ENCODE data around the gene DUSP14.

The DUSP14 gene

DNA sequence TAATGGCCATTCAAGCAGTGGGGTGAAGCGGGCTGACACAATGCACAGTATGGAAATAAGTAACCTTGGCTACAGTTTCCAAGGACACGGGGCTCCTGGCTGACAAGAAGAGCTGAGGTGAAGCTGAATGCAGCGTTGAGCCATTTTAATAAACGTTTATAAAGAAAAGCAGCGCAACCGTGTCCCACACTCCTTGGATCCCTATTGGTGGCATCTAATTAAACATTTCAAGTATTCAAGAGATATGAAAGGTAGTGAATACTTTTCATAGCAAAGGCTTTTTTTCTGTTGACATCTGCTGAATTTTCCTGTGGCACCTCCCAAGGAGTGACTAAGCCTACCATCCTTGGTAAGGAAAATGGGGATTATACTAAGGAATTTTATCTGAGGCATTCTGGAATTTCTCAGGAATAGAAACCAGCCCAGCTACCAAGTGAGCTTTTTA lies 26.5 kb downstream of the DUSP14 start:
- H3K27me3 Mint-ChIP-seq (ENCODE audit: low read depth), result no peaks in the 10 kb centered on the region
- H3K36me3 Mint-ChIP-seq (ENCODE audit: low read depth), result peaks cover 38% of the 10 kb centered on the region
- no peak overlapping the region for H3K4me3 Mint-ChIP-seq
- H3K9me3 Mint-ChIP-seq, result no peaks in the 10 kb centered on the region
- H3K4me1 Mint-ChIP-seq (ENCODE audit: low read depth), result peaks cover 6% of the 10 kb centered on the region
- H3K27ac Mint-ChIP-seq, result no peak overlapping the region
- DNase-seq (ENCODE audit: low spot score), result no peak

DNA sequence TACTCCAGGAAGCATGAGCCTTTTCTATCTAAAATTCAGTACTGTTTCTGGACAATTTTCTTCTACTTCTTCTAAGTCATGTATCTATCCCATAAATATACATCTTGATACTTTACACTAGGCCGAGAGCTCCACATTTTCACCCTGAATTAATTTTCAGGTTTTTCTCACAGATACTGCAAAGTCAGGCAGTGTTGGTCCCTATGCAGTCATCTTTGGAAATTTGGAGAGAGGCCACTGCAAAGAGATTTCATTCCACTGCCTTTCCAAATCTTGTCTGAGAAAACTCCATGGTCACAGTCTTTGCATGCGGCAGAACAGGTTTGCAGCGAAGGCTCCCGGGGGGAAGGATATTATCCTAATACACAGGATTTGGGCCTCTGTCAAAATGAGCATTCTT lies 28.2 kb downstream of the DUSP14 start:
- Mint-ChIP-seq H3K9me3 (no peaks in the 10 kb centered on the region), H3K4me3 (no peak overlapping the region), H3K27ac (no peak overlapping the region), H3K4me1 (ENCODE audit: low read depth) (peaks cover 6% of the 10 kb centered on the region), H3K36me3 (ENCODE audit: low read depth) (peaks cover 42% of the 10 kb centered on the region), H3K27me3 (ENCODE audit: low read depth) (no peaks in the 10 kb centered on the region)
- DNase-seq (ENCODE audit: low spot score), result no peak

DNA sequence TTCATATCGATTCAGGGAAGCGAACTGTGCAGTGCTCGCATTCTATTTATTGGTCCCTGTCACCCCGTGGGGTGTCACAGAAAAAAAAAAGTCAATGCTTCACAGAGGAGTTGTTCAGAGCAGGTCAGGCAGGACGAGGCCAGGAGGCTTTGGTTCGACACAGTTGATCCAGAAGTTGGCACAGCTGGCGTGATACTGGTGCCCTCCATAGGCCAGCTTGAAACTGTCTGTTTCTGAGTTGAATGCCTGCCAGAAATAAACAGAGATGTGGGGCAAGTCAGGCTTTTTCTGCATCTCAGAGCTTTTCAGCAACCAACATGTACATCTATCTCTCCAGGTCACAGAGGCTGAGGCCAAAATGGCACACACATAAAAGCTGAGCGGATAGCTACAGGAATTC lies 29.1 kb downstream of the DUSP14 start:
- DNase-seq (ENCODE audit: low spot score), result no peak
- H3K36me3 Mint-ChIP-seq (ENCODE audit: low read depth), result peaks cover 40% of the 10 kb centered on the region
- no peaks in the 10 kb centered on the region for H3K27me3 Mint-ChIP-seq (ENCODE audit: low read depth)
- no peak overlapping the region for H3K27ac Mint-ChIP-seq
- H3K9me3 Mint-ChIP-seq, result no peaks in the 10 kb centered on the region
- no peak overlapping the region for H3K4me3 Mint-ChIP-seq
- H3K4me1 Mint-ChIP-seq (ENCODE audit: low read depth), result peaks cover 10% of the 10 kb centered on the region

DNA sequence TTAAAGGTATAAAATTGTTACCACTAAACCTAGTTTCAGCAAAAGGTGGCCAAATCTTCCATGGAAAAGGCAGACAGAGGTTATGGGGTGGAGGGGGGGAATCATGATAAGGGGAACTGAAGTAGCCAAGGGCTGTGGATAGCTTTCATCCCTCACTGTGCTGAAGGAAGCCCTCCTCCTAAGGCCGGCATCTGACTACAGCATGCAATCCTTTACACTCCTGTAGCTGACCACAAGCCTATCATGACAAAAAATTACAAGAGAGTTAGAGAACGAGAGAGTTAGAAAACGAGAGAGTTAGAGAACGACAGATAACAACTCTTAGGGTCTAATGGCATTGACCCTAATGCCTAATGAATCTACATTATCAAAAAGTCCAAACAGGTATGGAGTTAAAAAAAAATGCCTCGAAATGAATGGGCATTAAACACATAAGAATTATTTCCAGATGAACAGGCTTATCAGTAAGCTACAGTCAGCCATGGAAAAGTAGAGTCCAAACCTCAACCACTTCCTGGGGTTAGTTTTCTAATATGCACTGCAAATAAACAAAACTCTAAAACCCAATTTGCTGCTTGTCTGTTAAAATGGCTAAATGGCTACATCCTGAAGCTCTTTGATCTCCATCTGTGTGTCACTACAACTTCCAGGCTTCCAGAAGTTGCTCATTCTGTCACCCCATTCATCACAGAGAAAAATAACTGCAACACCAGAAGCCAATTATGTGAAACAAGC lies 29.7 kb downstream of the DUSP14 start:
- Mint-ChIP-seq H3K4me1 (ENCODE audit: low read depth) (peaks cover 10% of the 10 kb centered on the region), H3K36me3 (ENCODE audit: low read depth) (peaks cover 42% of the 10 kb centered on the region)

DNA sequence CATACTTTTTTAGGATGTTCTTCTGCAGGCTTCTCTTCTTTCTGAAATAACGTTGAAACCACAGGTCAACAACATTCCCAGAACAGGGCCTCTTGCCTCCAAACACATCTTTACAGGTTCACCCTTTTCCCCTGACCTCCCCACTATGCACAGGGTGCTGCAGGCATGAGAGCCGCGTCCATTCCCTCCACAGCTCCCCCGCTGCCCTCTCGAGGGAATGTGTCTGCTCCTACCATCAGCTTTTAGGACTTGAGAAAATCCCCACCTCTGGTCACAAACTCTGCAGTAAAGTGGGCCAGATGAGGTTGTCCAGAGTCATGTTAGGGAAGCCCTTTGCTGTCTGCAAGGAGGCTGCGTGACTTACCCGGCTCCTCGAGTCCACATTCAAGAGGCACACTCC lies 30.5 kb downstream of the DUSP14 start:
- no peaks in the 10 kb centered on the region for H3K9me3 Mint-ChIP-seq
- no peak overlapping the region for H3K27ac Mint-ChIP-seq
- H3K4me3 Mint-ChIP-seq, result no peak overlapping the region

More for the DNA sequence above, 29.7 kb downstream of the DUSP14 start:
- H3K27me3 Mint-ChIP-seq (ENCODE audit: low read depth), result no peaks in the 10 kb centered on the region
- no peaks in the 10 kb centered on the region for H3K9me3 Mint-ChIP-seq
- no peak overlapping the region for H3K4me3 Mint-ChIP-seq
- peak overlapping the region; percentile 24 for H3K27ac Mint-ChIP-seq
- DNase-seq (ENCODE audit: low spot score), result no peak

DNA sequence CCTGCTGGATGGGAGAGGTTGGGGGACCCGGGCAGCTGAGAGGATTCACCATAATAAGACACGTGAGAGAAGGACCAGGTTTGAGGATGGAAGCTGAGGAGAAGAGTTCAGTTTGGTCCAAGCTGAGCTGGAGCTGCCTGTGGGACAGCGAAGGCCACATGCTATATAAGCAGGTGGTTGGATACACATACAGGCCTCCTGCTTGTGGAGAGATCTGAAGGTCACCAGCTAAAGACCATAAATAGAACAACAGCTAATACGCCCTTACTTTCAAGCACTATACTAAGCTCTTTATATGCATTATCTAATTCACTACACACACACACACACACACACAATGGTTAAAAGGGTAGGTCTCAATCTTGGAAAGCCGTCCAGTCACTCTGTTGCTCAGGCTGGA lies 32.1 kb downstream of the DUSP14 start:
- Mint-ChIP-seq H3K27me3 (ENCODE audit: low read depth) (no peaks in the 10 kb centered on the region), H3K4me1 (ENCODE audit: low read depth) (peaks cover 10% of the 10 kb centered on the region), H3K36me3 (ENCODE audit: low read depth) (peaks cover 50% of the 10 kb centered on the region), H3K27ac (no peak overlapping the region), H3K9me3 (no peaks in the 10 kb centered on the region), H3K4me3 (no peak overlapping the region)
- no peak for DNase-seq (ENCODE audit: low spot score)

More for the DNA sequence above, 30.5 kb downstream of the DUSP14 start:
- DNase-seq (ENCODE audit: low spot score), result no peak
- H3K36me3 Mint-ChIP-seq (ENCODE audit: low read depth), result peaks cover 44% of the 10 kb centered on the region
- peaks cover 10% of the 10 kb centered on the region for H3K4me1 Mint-ChIP-seq (ENCODE audit: low read depth)
- H3K27me3 Mint-ChIP-seq (ENCODE audit: low read depth), result no peaks in the 10 kb centered on the region

DNA sequence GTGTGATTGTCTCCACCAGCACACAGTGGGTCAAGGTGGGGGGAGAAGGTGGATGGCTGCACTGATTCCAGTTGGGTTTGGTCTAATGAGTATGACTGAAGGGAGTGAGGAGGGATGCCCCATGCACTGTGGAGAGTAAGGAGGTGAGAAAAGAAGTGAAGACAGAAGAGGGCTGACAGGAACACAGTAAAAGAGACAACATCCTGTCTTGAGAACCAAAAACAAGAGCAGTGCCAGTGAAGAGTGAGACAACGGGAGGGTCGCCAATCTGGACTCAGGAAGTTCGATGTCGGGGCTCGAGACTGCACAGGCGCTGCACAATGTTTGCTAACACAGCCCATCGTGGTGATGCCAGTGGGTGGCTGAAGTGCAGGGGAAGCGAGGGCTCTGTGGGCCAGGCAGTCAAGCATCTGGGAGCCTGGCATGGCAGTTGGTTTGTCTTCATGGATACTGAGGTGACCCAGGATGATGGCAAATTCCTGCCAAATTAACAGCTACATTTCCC lies 34.1 kb downstream of the DUSP14 start:
- peaks cover 10% of the 10 kb centered on the region for H3K4me1 Mint-ChIP-seq (ENCODE audit: low read depth)
- H3K27me3 Mint-ChIP-seq (ENCODE audit: low read depth), result no peaks in the 10 kb centered on the region
- H3K9me3 Mint-ChIP-seq, result no peaks in the 10 kb centered on the region
- peak overlapping the region; percentile 46 for H3K27ac Mint-ChIP-seq
- peaks cover 40% of the 10 kb centered on the region for H3K36me3 Mint-ChIP-seq (ENCODE audit: low read depth)
- no peak for DNase-seq (ENCODE audit: low spot score)
- no peak overlapping the region for H3K4me3 Mint-ChIP-seq

DNA sequence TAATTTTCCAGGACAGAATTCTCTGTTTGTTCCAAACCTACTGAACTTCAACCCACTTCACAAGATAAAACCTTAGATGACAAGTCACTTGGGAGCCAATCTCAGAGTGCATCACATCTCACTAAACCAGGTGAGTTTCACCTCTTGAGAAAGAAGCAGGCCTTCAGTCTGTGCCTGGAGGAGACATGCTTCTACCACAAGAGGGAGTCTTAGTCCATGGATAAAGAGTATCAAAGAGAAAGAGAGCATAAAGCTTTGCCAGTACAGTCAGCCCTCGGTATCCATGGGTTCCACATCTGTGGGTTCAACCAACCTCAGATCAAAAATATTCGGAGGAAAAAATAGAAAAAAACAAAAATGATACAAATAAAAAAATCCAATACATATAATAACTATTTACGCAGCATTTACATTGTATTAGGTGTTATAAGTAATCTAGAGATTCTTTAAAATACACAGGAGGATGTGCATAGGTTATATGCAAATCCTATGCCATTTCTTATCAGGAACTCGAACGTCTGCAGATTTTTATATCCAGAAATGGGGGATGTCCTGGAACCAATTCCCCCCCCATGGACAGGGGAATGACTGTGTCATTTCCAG lies 37.7 kb downstream of the DUSP14 start:
- DNase-seq (ENCODE audit: low spot score), result no peak
- H3K27me3 Mint-ChIP-seq (ENCODE audit: low read depth), result no peaks in the 10 kb centered on the region
- peaks cover 44% of the 10 kb centered on the region for H3K36me3 Mint-ChIP-seq (ENCODE audit: low read depth)
- no peaks in the 10 kb centered on the region for H3K9me3 Mint-ChIP-seq
- peaks cover 3% of the 10 kb centered on the region for H3K4me1 Mint-ChIP-seq (ENCODE audit: low read depth)
- no peak overlapping the region for H3K4me3 Mint-ChIP-seq
- no peak overlapping the region for H3K27ac Mint-ChIP-seq

DNA sequence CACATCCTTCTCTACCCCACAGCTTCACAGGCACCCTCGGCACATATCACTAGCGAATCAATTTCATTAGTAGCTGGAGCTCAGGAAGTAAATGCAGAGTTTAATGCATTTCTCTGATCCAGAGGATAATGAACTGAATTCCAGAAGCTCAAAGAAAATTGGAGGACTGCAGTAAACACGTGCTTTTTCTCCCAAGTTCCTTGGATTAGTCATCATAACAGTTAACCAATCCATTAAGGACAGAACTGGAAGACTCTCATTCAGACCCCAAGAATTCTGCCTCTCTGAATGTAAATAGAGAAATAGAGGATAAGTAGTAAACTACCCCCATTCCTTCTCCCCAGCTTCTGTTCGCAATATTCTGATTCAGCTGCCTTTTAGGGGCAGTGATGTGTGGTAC lies 40.7 kb downstream of the DUSP14 start:
- Mint-ChIP-seq H3K4me3 (no peak overlapping the region), H3K9me3 (no peaks in the 10 kb centered on the region), H3K36me3 (ENCODE audit: low read depth) (peaks cover 41% of the 10 kb centered on the region), H3K27ac (no peak overlapping the region), H3K27me3 (ENCODE audit: low read depth) (no peaks in the 10 kb centered on the region), H3K4me1 (ENCODE audit: low read depth) (no peaks in the 10 kb centered on the region)
- DNase-seq (ENCODE audit: low spot score), result no peak

DNA sequence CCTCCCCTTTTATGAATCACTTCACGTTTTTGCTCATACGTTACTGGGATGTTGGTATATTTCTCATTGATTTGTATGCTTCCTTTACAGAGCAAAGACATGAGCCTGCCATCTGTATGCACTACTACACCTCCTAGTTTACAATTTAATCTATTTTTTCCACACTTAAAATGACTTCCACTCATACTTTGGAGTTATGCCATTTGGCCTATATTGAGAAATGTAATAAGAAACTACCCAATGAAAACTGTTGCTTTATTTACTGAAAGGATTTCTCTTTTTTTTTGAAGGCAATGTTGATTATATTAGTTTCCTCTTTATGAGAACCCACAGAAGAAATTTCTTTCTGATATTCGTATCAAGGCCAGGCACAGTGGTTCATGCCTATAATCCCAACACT lies 43.1 kb downstream of the DUSP14 start:
- Mint-ChIP-seq H3K36me3 (ENCODE audit: low read depth) (peaks cover 50% of the 10 kb centered on the region), H3K4me1 (ENCODE audit: low read depth) (no peaks in the 10 kb centered on the region)

DNA sequence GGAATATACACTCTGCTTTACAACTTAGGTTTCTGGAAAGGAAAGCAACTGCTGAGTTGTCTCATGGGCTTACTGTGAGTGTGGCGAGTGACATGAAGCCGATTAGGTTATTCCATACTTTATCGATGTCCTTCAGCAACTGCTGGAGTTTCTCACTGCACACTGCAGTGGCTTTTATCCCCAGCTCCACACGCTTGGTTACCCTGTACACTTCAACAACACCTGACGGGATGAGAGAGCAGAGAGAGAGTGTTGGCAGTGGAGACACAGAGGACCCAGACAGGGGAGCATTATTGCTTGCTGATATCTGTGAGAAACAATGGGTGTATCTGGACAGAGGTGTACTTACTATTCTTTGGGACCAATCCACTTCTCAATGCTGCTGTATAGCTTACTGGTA lies 46.2 kb downstream of the DUSP14 start:
- DNase-seq (ENCODE audit: low spot score), result no peak
- Mint-ChIP-seq H3K4me1 (ENCODE audit: low read depth) (no peaks in the 10 kb centered on the region), H3K27me3 (ENCODE audit: low read depth) (no peaks in the 10 kb centered on the region), H3K9me3 (no peaks in the 10 kb centered on the region), H3K4me3 (no peak overlapping the region), H3K27ac (no peak overlapping the region), H3K36me3 (ENCODE audit: low read depth) (peaks cover 58% of the 10 kb centered on the region)

More for the DNA sequence above, 43.1 kb downstream of the DUSP14 start:
- no peak overlapping the region for H3K4me3 Mint-ChIP-seq
- DNase-seq (ENCODE audit: low spot score), result no peak
- H3K27me3 Mint-ChIP-seq (ENCODE audit: low read depth), result no peaks in the 10 kb centered on the region
- H3K9me3 Mint-ChIP-seq, result no peaks in the 10 kb centered on the region
- H3K27ac Mint-ChIP-seq, result no peak overlapping the region

DNA sequence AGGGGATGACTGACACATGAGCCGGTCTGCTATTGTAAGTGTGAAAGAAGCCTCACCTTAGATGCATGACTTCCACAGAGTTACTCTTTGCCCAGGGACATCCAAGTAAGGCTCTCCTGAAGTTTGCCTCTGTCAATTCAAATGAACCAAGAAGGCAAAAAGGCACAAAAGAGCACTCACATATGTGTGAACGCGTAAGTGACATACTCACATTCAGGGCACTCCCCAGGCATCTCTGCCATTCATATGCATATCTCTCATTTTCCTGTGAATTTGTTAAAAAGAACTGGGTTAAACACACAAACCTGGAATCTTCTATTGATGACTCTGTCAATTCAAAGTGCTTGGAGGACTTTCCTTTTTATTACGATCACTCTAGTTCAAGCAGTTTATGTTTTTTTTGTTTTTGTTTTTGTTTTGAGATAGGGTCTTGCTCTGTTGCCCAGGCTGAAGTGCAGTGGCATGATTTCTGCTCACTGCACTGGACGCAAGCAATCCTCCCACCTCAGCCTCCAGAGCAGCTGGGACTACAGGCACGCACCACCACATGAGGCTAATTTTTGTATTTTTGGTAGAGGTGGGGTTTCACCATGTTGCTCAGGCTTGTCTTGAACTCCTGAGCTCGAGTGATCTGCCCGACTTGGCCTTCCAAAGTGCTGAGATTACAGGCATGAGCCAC lies 49.4 kb downstream of the DUSP14 start:
- Mint-ChIP-seq H3K36me3 (ENCODE audit: low read depth) (peaks cover 66% of the 10 kb centered on the region), H3K4me3 (no peak overlapping the region), H3K4me1 (ENCODE audit: low read depth) (no peaks in the 10 kb centered on the region), H3K27me3 (ENCODE audit: low read depth) (no peaks in the 10 kb centered on the region), H3K27ac (no peak overlapping the region), H3K9me3 (no peaks in the 10 kb centered on the region)
- no peak for DNase-seq (ENCODE audit: low spot score)

DNA sequence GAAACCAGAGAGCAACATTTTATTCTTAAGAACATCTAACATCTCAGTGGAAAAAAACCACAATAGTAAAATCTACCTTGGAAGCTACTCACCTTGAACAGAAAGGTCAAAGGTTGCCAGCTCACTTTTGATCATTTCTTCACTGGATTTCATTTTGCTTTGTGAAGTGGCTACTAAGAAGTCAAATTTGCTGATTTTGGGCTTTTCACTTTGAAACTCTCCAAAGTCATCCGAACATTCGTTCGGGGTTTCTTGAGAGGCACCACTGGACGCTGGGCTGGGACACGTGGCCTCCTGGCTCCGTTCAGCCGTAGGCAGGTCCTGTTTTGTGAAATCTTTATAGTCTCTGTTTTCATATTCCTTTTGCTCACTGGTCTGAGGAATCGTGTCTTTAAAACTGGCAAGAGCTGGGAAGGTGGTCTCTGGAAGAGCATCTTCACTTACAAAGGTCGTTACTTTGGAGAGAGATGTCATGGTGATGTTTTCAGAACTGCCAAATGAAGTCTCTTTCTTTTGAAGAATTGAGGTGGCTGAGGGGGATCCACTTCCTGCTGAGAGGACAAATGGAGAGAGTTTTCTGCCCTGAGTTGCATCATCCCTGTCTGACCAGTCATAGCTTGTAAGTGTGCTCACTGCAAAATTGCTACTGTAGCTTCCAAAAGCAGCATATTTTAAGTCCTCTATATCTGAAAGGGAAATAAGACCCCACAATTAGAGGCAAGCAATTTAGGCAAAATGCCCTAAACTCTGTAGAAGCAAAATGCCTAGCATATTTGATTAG lies 52.4 kb downstream of the DUSP14 start:
- H3K27ac Mint-ChIP-seq, result no peak overlapping the region
- H3K36me3 Mint-ChIP-seq (ENCODE audit: low read depth), result peaks cover 53% of the 10 kb centered on the region
- no peak overlapping the region for H3K4me3 Mint-ChIP-seq
- H3K27me3 Mint-ChIP-seq (ENCODE audit: low read depth), result no peaks in the 10 kb centered on the region
- peaks cover 2% of the 10 kb centered on the region for H3K4me1 Mint-ChIP-seq (ENCODE audit: low read depth)
- DNase-seq (ENCODE audit: low spot score), result no peak
- no peaks in the 10 kb centered on the region for H3K9me3 Mint-ChIP-seq
